Stomach (tissue), 9 donors: ENCODE results near the gene DENND6B. TPM values are rescaled to one million over a fixed set of nuclear protein-coding genes. Genes with fewer than 3 reads are reported as not detected.
A peak's percentile ranks its signal among the peaks of the same experiment; 100 is the strongest.

Experiments
- DNase-seq, 2 donors: peaks; one replicate each; pipeline versions ENCODE4 v3.0.0 to v3.0.0-alpha.2; 2013 to 2019
- H3K27ac ChIP-seq, 5 donors: fragments of 200-600 bp in 4 of 5; sonication (generic) in 4 of 5; one replicate each; pipeline ENCODE4 v1.5.1; 2013 to 2019; ENCODE audit warnings: mild to moderate bottlenecking in 1 of 5, moderate library complexity in 1 of 5
- H3K27me3 ChIP-seq, 3 donors: fragments of 200-600 bp; sonication (generic); one replicate each; pipeline ENCODE4 v1.5.1; 2017 to 2019; ENCODE audit warnings: mixed run types in 1 of 3
- H3K36me3 ChIP-seq, 4 donors: fragments of 200-600 bp; sonication (generic); 1 replicate in 3 of 4; 2 replicates in 1 of 4; pipeline ENCODE4 v1.5.1; 2016 to 2019
- H3K4me1 ChIP-seq, 4 donors: fragments of 200-600 bp; sonication (generic); one replicate each; pipeline ENCODE4 v1.5.1; 2016 to 2019
- H3K4me3 ChIP-seq, 4 donors: fragments of 200-600 bp; sonication (generic) in 3 of 4; one replicate each; pipeline ENCODE4 v1.5.1; 2016 to 2019; ENCODE audit warnings: mild to moderate bottlenecking in 1 of 4
- H3K9me3 ChIP-seq, 4 donors: fragments of 200-600 bp; sonication (generic); one replicate each; pipeline ENCODE4 v1.5.1; 2016 to 2019
- CTCF ChIP-seq, 7 experiments: fragments of 450-650 bp in 4 of 7; fragments of 200-600 bp in 3 of 7; sonication (generic) in 3 of 7; IDR thresholded peaks; one replicate each; pipeline ENCODE4 v1.5.1; 2016 to 2019; ENCODE audit warnings: antibody characterized with exemption in 7 of 7, control low read depth in 2 of 7, mild to moderate bottlenecking in 1 of 7
- EP300 ChIP-seq: sonication (generic); formaldehyde crosslinking; IDR thresholded peaks from one replicate; pipeline ENCODE4 v1.6.1; 2017; ENCODE audit warnings: antibody characterized with exemption
- POLR2A ChIP-seq, 4 donors: fragments of 450-650 bp; IDR thresholded peaks; one replicate each; pipeline ENCODE4 v1.6.1; 2016; ENCODE audit warnings: antibody characterized with exemption in 4 of 4, control low read depth in 2 of 4, mild to moderate bottlenecking in 1 of 4, moderate library complexity in 1 of 4
- POLR2AphosphoS5 ChIP-seq, 3 donors: sonication (generic); formaldehyde crosslinking; IDR thresholded peaks; one replicate each; pipeline ENCODE4 v1.6.1; 2016; ENCODE audit warnings: antibody characterized with exemption in 3 of 3
- WGBS, 5 donors: extraction: QIAGEN DNeasy Blood & Tissue Kit in 3 of 5; methylation state at CpG; one replicate each; pipeline versions ENCODE4 v1.1.5 to v1.1.7; 2013 to 2018; 5-methylcytosine and 5-hydroxymethylcytosine counted together
- intact Hi-C: fragments of 100-400 bp; cut with DNase I; formaldehyde crosslinking; loops from one replicate; pipeline ENCODE4 v1.15.1; 2023; ENCODE audit warnings: low total_unique reads
- polyA plus RNA-seq, 3 donors: library from polyadenylated mRNA; stranded (reverse); fragments of 200-250 nt; gene quantifications; one replicate each; pipeline ENCODE4 v1.2.3, GENCODE V29; 2013
- total RNA-seq, 5 donors: library from RNA; depleted of rRNA; stranded (reverse); fragments of >200 nt; gene quantifications; one replicate each; pipeline versions ENCODE4 v1.1.0 to v1.2.3, GENCODE V29; 2014 to 2016
- donor health status: healthy with polysubstance abuse.
- donor health status: Bipolar disorder and iron deficiency.
- donor health status: healthy.

DENND6B gene
- total and polyA plus RNA-seq, 8 donors = 2.0 to 13.4 (median 4.0) TPM

- Histone ChIP-seq H3K27me3 (peaks cover 0 to 6% (median 0%) of the 10 kb centered on the region in 3 donors), H3K4me3 (peak overlapping the region; percentile 84 to 94 (median 87)), H3K36me3 (peaks cover 0 to 3% (median 0%) of the 10 kb centered on the region in 4 donors), H3K27ac (peak overlapping the region; percentile 94 to 96 (median 95)), H3K9me3 (no peaks in the 10 kb centered on the region), H3K4me1 (peaks cover 60 to 75% (median 72%) of the 10 kb centered on the region in 4 donors)
- whole genome bisulfite sequencing, 5 donors = 3 to 7% (median 3%) methylated on average over 16 to 21 of the region's 21 CpGs
- intact Hi-C loops = no loop called here
- DNase-seq = peak; percentile 88 to 90
- peak; percentile 33 to 90 (median 73) for TF ChIP-seq POLR2AphosphoS5 (IDR thresholded peaks at IDR 0.05)
- no peak for TF ChIP-seq EP300
These were observed 20.8 kb downstream of the DENND6B start for GRCh38 chr22:50305923-50306566.

- no peak for DNase-seq
- WGBS, 5 donors = 28 to 47% (median 41%) methylated on average over 6 to 14 of the region's 14 CpGs
- intact Hi-C loops = no loop called here
- Histone ChIP-seq H3K9me3 (no peaks in the 10 kb centered on the region), H3K27me3 (peaks cover 0 to 6% (median 0%) of the 10 kb centered on the region in 3 donors), H3K36me3 (peaks cover 0 to 6% (median 0%) of the 10 kb centered on the region in 4 donors), H3K4me1 (peaks cover 65 to 81% (median 78%) of the 10 kb centered on the region in 4 donors), H3K27ac (peak overlapping the region; percentile 94 to 96 (median 95)), H3K4me3 (peak overlapping the region; percentile 84 to 94 (median 87))
- TF ChIP-seq POLR2A (IDR thresholded peaks at IDR 0.05) (no peak), EP300 (no peak), CTCF (IDR thresholded peaks at IDR 0.05) (no peak), POLR2AphosphoS5 (IDR thresholded peaks at IDR 0.05) (no peak)
These were observed 21.4 kb downstream of the DENND6B start for GRCh38 chr22:50305393-50305922.

- intact Hi-C loops = no loop called here
- TF ChIP-seq POLR2AphosphoS5 (IDR thresholded peaks at IDR 0.05) (no peak), POLR2A (IDR thresholded peaks at IDR 0.05) (no peak), CTCF (IDR thresholded peaks at IDR 0.05) (no peak), EP300 (no peak)
- peaks cover 0 to 6% (median 0%) of the 10 kb centered on the region in 4 donors for H3K36me3 ChIP-seq
- 13 to 27% (median 19%) methylated on average over 16 to 22 of the region's 22 CpGs for WGBS, 5 donors
- peak overlapping the region; percentile 94 to 96 (median 95) for H3K27ac ChIP-seq
- peaks cover 72 to 88% (median 85%) of the 10 kb centered on the region in 4 donors for H3K4me1 ChIP-seq
- H3K27me3 ChIP-seq = peaks cover 0 to 10% (median 0%) of the 10 kb centered on the region in 3 donors
- no peaks in the 10 kb centered on the region for H3K9me3 ChIP-seq
- DNase-seq = peak; percentile 77 to 88
- peak overlapping the region; percentile 84 to 94 (median 87) for H3K4me3 ChIP-seq
These were observed 22.1 kb downstream of the DENND6B start for GRCh38 chr22:50304528-50305392.

- H3K27me3 ChIP-seq = peaks cover 0 to 18% (median 0%) of the 10 kb centered on the region in 3 donors
- DNase-seq = peak; percentile 71 to 79
- intact Hi-C loops = no loop called here
- H3K9me3 ChIP-seq = no peaks in the 10 kb centered on the region
- peak overlapping the region; percentile 94 to 96 (median 95) for H3K27ac ChIP-seq
- peak overlapping the region; percentile 7 to 88 (median 85) for H3K4me3 ChIP-seq
- TF ChIP-seq EP300 (no peak), CTCF (IDR thresholded peaks at IDR 0.05) (peak in 1 of 7 experiments; percentile 5), POLR2A (IDR thresholded peaks at IDR 0.05) (peak in 1 of 4 donors; percentile 23), POLR2AphosphoS5 (IDR thresholded peaks at IDR 0.05) (peak in 2 of 3 donors; percentile 52 to 53)
- H3K4me1 ChIP-seq = peaks cover 80 to 93% (median 87%) of the 10 kb centered on the region in 4 donors
- 20 to 40% (median 31%) methylated on average over 2 to 11 of the region's 11 CpGs for WGBS, 5 donors
- peaks cover 0 to 6% (median 0%) of the 10 kb centered on the region in 4 donors for H3K36me3 ChIP-seq
These were observed 22.8 kb downstream of the DENND6B start for GRCh38 chr22:50303848-50304527.
